Measurements from ENCODE around the gene MRE11. TPM values are rescaled to one million over a fixed set of nuclear protein-coding genes. Genes with fewer than 3 reads are reported as not detected.
"Not testable (repeated sequence)": the region's sequence is repeated elsewhere in the genome, so short reads cannot be mapped to it uniquely, and the experiment has no call there.

Gene MRE11
- total RNA-seq, 1 experiment from 2014 or later: 34.6 TPM

- DNase-seq: peak in 1 of 2 experiments; percentile 6
- Histone ChIP-seq H3K27ac (no peak overlapping the region), H3K4me3 (no peak overlapping the region), H3K36me3 (peaks cover 10% of the 10 kb centered on the region), H3K27me3 (no peaks in the 10 kb centered on the region), H3K9me3 (replicated peaks) (no peaks in the 10 kb centered on the region), H3K4me1 (no peaks in the 10 kb centered on the region)
Observed at GRCh38 chr11:94423507-94423906, 70.1 kb downstream of the MRE11 start.

GRCh38 chr11:94418123-94418765 lies 75.4 kb downstream of the MRE11 start:
- no peaks in the 10 kb centered on the region for H3K4me1 ChIP-seq
- no peaks in the 10 kb centered on the region for H3K27me3 ChIP-seq
- DNase-seq: no peak

DNA sequence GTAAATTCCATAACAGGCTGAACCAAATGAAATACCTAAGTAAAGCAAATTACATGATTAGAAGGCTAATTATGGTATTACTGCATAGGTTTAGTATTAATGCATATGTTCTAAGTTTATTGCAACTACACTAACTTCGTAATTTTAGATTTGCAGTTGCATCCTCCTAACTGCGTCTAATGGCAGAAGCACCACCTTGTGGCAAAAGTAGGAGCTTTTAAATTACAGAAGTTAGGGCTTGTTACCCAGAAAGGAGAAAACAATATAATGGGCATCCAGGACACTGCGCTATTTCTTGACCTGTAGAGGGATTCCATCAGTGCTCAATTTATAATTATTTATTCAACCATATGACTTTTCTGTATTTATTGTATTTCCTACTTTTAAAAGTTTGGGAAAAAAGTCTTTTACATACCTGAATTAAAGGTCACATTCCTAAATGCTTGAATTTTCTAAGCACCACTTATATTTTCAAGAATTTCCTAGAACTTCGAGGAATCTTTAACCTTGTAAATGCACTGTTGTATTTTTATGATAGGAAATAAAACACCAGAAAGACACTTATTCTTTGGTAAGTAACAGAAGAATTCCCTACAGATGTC lies 76.2 kb downstream of the MRE11 start:
- Histone ChIP-seq H3K4me3 (no peak overlapping the region), H3K9me3 (replicated peaks) (no peaks in the 10 kb centered on the region), H3K27ac (no peak overlapping the region), H3K27me3 (no peaks in the 10 kb centered on the region), H3K4me1 (no peaks in the 10 kb centered on the region), H3K36me3 (no peaks in the 10 kb centered on the region; the same call in 1 of the 2 replicates)
- peak in 1 of 2 experiments; percentile 22 for DNase-seq

More at GRCh38 chr11:94418123-94418765, 75.4 kb downstream of the MRE11 start:
- Histone ChIP-seq H3K9me3 (replicated peaks) (no peaks in the 10 kb centered on the region), H3K27ac (no peak overlapping the region), H3K4me3 (no peak overlapping the region), H3K36me3 (no peaks in the 10 kb centered on the region; the same call in 1 of the 2 replicates)

- Histone ChIP-seq H3K4me1 (no peaks in the 10 kb centered on the region), H3K27ac (no peak overlapping the region), H3K36me3 (no peaks in the 10 kb centered on the region), H3K4me3 (no peak overlapping the region), H3K27me3 (no peaks in the 10 kb centered on the region), H3K9me3 (replicated peaks) (no peaks in the 10 kb centered on the region)
- DNase-seq: no peak
Observed at GRCh38 chr11:94405062-94405833, 88.4 kb downstream of the MRE11 start.

DNA sequence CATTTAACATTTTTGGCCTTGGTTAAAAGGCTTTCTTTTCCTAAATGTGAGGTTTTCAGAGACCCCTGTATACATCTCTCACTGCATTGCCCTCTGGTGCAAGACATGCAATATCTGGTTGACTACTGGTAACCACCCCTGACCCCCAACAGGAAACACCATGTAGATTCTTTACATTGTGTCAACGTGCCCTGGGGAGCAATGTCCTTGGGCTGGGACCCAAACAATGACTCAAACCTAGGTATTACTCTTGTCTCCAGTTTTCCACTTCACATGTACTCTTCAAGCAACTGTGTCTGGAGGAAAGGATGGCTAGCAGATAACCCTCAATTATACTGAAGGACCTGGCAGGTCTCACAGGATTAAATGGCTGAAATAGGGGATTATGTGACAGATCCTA lies 91.3 kb downstream of the MRE11 start:
- H3K27me3 ChIP-seq: no peaks in the 10 kb centered on the region
- no peaks in the 10 kb centered on the region for H3K36me3 ChIP-seq
- no peak overlapping the region for H3K4me3 ChIP-seq
- no peaks in the 10 kb centered on the region for H3K4me1 ChIP-seq
- DNase-seq: no peak
- no peaks in the 10 kb centered on the region for H3K9me3 ChIP-seq (replicated peaks)
- H3K27ac ChIP-seq: no peak overlapping the region

DNA sequence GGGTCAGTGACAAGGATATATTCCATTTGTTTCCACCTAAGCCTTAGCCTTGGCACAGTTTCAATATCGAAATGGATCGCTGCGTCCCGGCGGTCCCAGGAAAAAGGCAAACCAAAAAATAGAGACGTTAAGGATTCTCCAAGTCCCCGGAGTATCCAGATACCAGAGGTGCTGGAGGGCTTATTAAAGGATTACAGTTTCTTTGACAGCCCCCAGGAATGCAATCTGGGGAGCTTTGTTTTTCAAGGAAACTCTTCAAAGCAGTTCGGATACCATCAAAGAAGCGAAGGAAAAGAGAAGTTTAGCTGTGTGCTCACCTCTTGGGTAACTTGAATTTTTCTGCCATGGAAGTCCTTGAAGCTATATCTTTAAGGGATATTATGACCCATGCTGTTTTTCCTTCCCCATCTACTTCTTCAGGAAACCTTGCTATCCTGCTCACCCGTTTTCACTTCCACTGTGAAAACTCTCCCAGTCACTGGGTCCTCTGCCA lies 91.8 kb downstream of the MRE11 start:
- no peak for DNase-seq
- Histone ChIP-seq H3K36me3 (no peaks in the 10 kb centered on the region), H3K27me3 (no peaks in the 10 kb centered on the region), H3K9me3 (replicated peaks) (no peaks in the 10 kb centered on the region), H3K27ac (no peak overlapping the region), H3K4me3 (peak overlapping the region; percentile 30), H3K4me1 (no peaks in the 10 kb centered on the region)

- H3K27ac ChIP-seq: no peak within 1 kb of the TSS
- no peaks in the 10 kb centered on the region for H3K4me1 ChIP-seq
- H3K9me3 ChIP-seq (replicated peaks): no peaks in the 10 kb centered on the region
- peak within 1 kb of the TSS; percentile 30 for H3K4me3 ChIP-seq
- H3K36me3 ChIP-seq: no peaks in the 10 kb centered on the region
- DNase-seq: peak in 1 of 2 experiments; percentile 5
- H3K27me3 ChIP-seq: no peaks in the 10 kb centered on the region
Observed at GRCh38 chr11:94400839-94401772, 92.5 kb downstream of the MRE11 start, which contains the start of gene GPR83. Gene GPR83 (minus strand): TSS chr11:94401419. CDS start chr11:94401247, 172 bp downstream.

DNA sequence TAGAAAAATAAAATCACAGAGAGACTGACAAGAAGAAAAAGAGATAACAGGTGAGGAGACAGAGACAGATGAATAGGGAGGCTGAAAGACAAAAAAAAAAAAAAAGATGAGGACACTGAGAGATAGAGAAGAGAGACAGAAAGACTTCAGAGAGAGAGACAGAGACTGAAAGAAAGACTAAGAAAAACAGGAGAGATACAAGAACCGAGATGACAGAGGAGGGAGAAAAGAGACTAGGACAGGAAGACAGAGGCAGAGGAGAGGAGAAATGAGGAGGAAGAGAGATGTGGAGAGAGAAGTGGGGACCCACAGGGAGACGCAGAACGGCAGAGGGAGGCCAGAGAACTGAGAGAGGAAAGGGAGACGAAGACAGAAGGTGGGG lies 93.2 kb downstream of the MRE11 start:
- H3K36me3 ChIP-seq: no peaks in the 10 kb centered on the region
- no peaks in the 10 kb centered on the region for H3K4me1 ChIP-seq
- no peaks in the 10 kb centered on the region for H3K27me3 ChIP-seq
- H3K9me3 ChIP-seq (replicated peaks): no peaks in the 10 kb centered on the region
- no peak for DNase-seq
- H3K4me3 ChIP-seq: no peak overlapping the region
- no peak overlapping the region for H3K27ac ChIP-seq

- DNase-seq: no peak
- no peaks in the 10 kb centered on the region for H3K9me3 ChIP-seq (replicated peaks)
- H3K36me3 ChIP-seq: no peaks in the 10 kb centered on the region
- no peak overlapping the region for H3K27ac ChIP-seq
- H3K4me1 ChIP-seq: no peaks in the 10 kb centered on the region
- no peaks in the 10 kb centered on the region for H3K27me3 ChIP-seq
- H3K4me3 ChIP-seq: no peak overlapping the region
Observed at GRCh38 chr11:94400050-94400449, 93.6 kb downstream of the MRE11 start.

GRCh38 chr11:94398101-94398500 lies 95.5 kb downstream of the MRE11 start:
- no peaks in the 10 kb centered on the region for H3K27me3 ChIP-seq

DNA sequence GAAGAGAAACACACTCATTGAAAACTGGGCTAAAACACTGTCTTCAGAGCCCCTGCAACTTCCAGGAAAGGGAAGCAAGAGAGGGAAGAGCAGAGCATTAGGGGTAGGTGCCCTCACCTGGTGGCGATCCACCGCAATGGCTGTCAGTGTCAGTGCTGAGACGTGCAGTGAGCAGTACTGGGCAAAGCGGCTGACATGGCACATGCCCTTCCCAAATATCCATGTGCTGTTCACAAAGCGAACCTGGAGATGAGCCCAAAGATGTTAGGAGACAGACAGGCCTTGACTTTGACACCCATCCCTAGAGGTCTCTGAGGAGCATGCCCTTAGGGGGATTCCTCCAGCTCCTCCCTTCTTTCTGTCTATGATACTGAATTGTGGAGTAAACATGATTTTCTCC lies 97.4 kb downstream of the MRE11 start:
- Histone ChIP-seq H3K4me1 (no peaks in the 10 kb centered on the region), H3K4me3 (no peak overlapping the region), H3K36me3 (no peaks in the 10 kb centered on the region), H3K27ac (no peak overlapping the region), H3K27me3 (no peaks in the 10 kb centered on the region), H3K9me3 (replicated peaks) (no peaks in the 10 kb centered on the region)
- DNase-seq: no peak

More at GRCh38 chr11:94398101-94398500, 95.5 kb downstream of the MRE11 start:
- H3K27ac ChIP-seq: no peak overlapping the region
- no peaks in the 10 kb centered on the region for H3K9me3 ChIP-seq (replicated peaks)
- no peak overlapping the region for H3K4me3 ChIP-seq
- H3K4me1 ChIP-seq: no peaks in the 10 kb centered on the region
- H3K36me3 ChIP-seq: no peaks in the 10 kb centered on the region
- no peak for DNase-seq

DNA sequence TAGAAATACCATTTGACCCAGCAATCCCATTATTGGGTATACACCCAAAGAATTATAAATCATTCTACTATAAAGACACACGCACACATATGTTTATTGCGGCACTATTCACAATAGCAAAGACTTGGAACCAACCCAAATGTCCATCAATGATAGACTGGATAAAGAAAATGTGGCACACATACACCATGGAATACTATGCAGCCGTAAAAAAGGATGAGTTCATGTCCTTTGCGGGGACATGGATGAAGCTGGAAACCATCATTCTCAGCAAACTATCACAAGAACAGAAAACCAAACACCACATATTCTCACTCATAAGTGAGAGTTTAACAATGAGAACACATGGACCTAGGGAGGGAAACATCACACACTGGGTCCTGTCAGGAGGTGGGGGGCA lies 101.7 kb downstream of the MRE11 start:
- H3K27me3 ChIP-seq; H3K27ac ChIP-seq; H3K4me3 ChIP-seq; H3K36me3 ChIP-seq; DNase-seq; H3K9me3 ChIP-seq (replicated peaks); H3K4me1 ChIP-seq: not testable (repeated sequence)

GRCh38 chr11:94379613-94380012 lies 114.0 kb downstream of the MRE11 start:
- H3K9me3 ChIP-seq (replicated peaks): no peaks in the 10 kb centered on the region
- no peaks in the 10 kb centered on the region for H3K4me1 ChIP-seq
- no peak for DNase-seq
- no peak overlapping the region for H3K4me3 ChIP-seq
- H3K36me3 ChIP-seq: no peaks in the 10 kb centered on the region
- H3K27ac ChIP-seq: no peak overlapping the region
- H3K27me3 ChIP-seq: no peaks in the 10 kb centered on the region

DNA sequence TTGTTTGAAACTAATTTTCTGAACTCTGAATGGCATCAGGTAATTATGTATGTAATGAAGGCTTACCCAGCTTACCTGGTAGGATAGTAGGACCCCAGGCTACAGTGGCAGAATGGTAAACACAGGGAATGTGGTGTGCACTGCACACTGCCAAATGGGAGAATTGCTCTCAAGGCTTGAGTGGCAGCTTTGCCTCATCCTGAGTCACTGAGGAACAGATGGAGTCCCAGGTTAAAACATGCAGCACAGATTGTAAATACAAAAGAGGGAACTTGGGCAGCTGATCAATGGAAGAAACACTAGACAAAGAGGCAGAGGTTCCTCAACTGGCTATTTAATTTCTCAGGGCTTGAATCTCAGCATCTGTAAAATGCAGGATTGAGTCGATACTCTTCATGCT lies 116.8 kb downstream of the MRE11 start:
- no peaks in the 10 kb centered on the region for H3K9me3 ChIP-seq (replicated peaks)
- H3K27ac ChIP-seq: no peak overlapping the region
- no peaks in the 10 kb centered on the region for H3K36me3 ChIP-seq
- DNase-seq: no peak
- H3K4me1 ChIP-seq: no peaks in the 10 kb centered on the region
- no peak overlapping the region for H3K4me3 ChIP-seq
- H3K27me3 ChIP-seq: no peaks in the 10 kb centered on the region
